ENCODE measurements around the gene NR4A2. TPM values are rescaled to one million over a fixed set of nuclear protein-coding genes. Genes with fewer than 3 reads are reported as not detected.

The NR4A2 gene
- total RNA-seq, 1 donor from 2014 or later: 1.4 TPM

GRCh38 chr2:156343096-156343939 is 10.8 kb upstream of the NR4A2 start:
- DNase-seq (ENCODE audit: extremely low spot score, unreplicated experiment): no peak
- no peaks in the 10 kb centered on the region for H3K9me3 Mint-ChIP-seq (ENCODE audit: unreplicated experiment)
- H3K36me3 Mint-ChIP-seq (ENCODE audit: unreplicated experiment): no peaks in the 10 kb centered on the region
- peak overlapping the region; percentile 76 for H3K4me3 Mint-ChIP-seq (ENCODE audit: unreplicated experiment)
- peak overlapping the region; percentile 90 for H3K27ac Mint-ChIP-seq (ENCODE audit: unreplicated experiment)
- H3K4me1 Mint-ChIP-seq (ENCODE audit: unreplicated experiment): peaks cover 8% of the 10 kb centered on the region
- H3K27me3 Mint-ChIP-seq (ENCODE audit: unreplicated experiment): no peaks in the 10 kb centered on the region
- TF ChIP-seq CTCF (IDR thresholded peaks at IDR 0.05): no peak

GRCh38 chr2:156342254-156343095 is 10.0 kb upstream of the NR4A2 start:
- peak overlapping the region; percentile 96 for H3K27ac Mint-ChIP-seq (ENCODE audit: unreplicated experiment)
- H3K36me3 Mint-ChIP-seq (ENCODE audit: unreplicated experiment): no peaks in the 10 kb centered on the region
- no peaks in the 10 kb centered on the region for H3K27me3 Mint-ChIP-seq (ENCODE audit: unreplicated experiment)
- TF ChIP-seq CTCF (IDR thresholded peaks at IDR 0.05): no peak
- H3K4me1 Mint-ChIP-seq (ENCODE audit: unreplicated experiment): peaks cover 8% of the 10 kb centered on the region
- DNase-seq (ENCODE audit: extremely low spot score, unreplicated experiment): peak; percentile 97
- no peaks in the 10 kb centered on the region for H3K9me3 Mint-ChIP-seq (ENCODE audit: unreplicated experiment)
- peak overlapping the region; percentile 87 for H3K4me3 Mint-ChIP-seq (ENCODE audit: unreplicated experiment)

- TF ChIP-seq CTCF (IDR thresholded peaks at IDR 0.05): no peak
- Mint-ChIP-seq H3K4me3 (ENCODE audit: unreplicated experiment) (peak overlapping the region; percentile 87), H3K9me3 (ENCODE audit: unreplicated experiment) (no peaks in the 10 kb centered on the region), H3K27ac (ENCODE audit: unreplicated experiment) (peak overlapping the region; percentile 96), H3K27me3 (ENCODE audit: unreplicated experiment) (no peaks in the 10 kb centered on the region), H3K36me3 (ENCODE audit: unreplicated experiment) (no peaks in the 10 kb centered on the region), H3K4me1 (ENCODE audit: unreplicated experiment) (peaks cover 8% of the 10 kb centered on the region)
- peak; percentile 92 for DNase-seq (ENCODE audit: extremely low spot score, unreplicated experiment)
Observed at GRCh38 chr2:156341452-156342253, 9.1 kb upstream of the NR4A2 start.

GRCh38 chr2:156340804-156341451 is 8.4 kb upstream of the NR4A2 start:
- Mint-ChIP-seq H3K36me3 (ENCODE audit: unreplicated experiment) (no peaks in the 10 kb centered on the region), H3K27ac (ENCODE audit: unreplicated experiment) (peak overlapping the region; percentile 96), H3K27me3 (ENCODE audit: unreplicated experiment) (no peaks in the 10 kb centered on the region), H3K9me3 (ENCODE audit: unreplicated experiment) (no peaks in the 10 kb centered on the region), H3K4me3 (ENCODE audit: unreplicated experiment) (peak overlapping the region; percentile 87), H3K4me1 (ENCODE audit: unreplicated experiment) (peaks cover 8% of the 10 kb centered on the region)
- no peak for DNase-seq (ENCODE audit: extremely low spot score, unreplicated experiment)
- TF ChIP-seq CTCF (IDR thresholded peaks at IDR 0.05): no peak
